ENCODE results near the gene LBH. TPM values are rescaled to one million over a fixed set of nuclear protein-coding genes. Genes with fewer than 3 reads are reported as not detected.
A peak's percentile ranks its signal among the peaks of the same experiment; 100 is the strongest.

LBH gene
- total and polyA plus RNA-seq, 5 donors from 2014 or later = 215 to 299 (median 232) TPM

GRCh38 chr2:30245364-30245763 lies 14.0 kb downstream of the LBH start:
- peaks cover 63% of the 10 kb centered on the region for H3K36me3 ChIP-seq (ENCODE audit: control insufficient read depth, insufficient read depth, low read length)
- no peak for ATAC-seq (ENCODE audit: low read depth in 2 of 2)
- peak overlapping the region; percentile 39 for H3K27ac ChIP-seq (ENCODE audit: insufficient read depth, low read length, poor library complexity, severe bottlenecking)
- Mint-ChIP-seq H3K27me3 (no peaks in the 10 kb centered on the region), H3K4me1 (peaks cover 47 to 93% (median 66%) of the 10 kb centered on the region in 4 donors), H3K36me3 (peaks cover 47% of the 10 kb centered on the region), H3K27ac (peak overlapping the region; percentile 88 to 97 (median 96)), H3K9me3 (no peaks in the 10 kb centered on the region), H3K4me3 (peak overlapping the region in 3 of 4 donors; percentile 46 to 91 (median 67))
- H3K27me3 ChIP-seq (ENCODE audit: control insufficient read depth, insufficient read depth, low read length) = no peaks in the 10 kb centered on the region
- H3K9me3 ChIP-seq (ENCODE audit: control insufficient read depth in 2 of 2, low read length in 2 of 2) = no peaks in the 10 kb centered on the region
- DNase-seq = no peak
- peaks cover 92% of the 10 kb centered on the region for H3K4me1 ChIP-seq (ENCODE audit: control insufficient read depth, insufficient read depth, low read length, poor library complexity, severe bottlenecking)
- no peak overlapping the region for H3K4me3 ChIP-seq (ENCODE audit: low read depth, low read length)

GRCh38 chr2:30248791-30249190 lies 17.5 kb downstream of the LBH start:
- peak overlapping the region; percentile 45 for H3K4me3 ChIP-seq (ENCODE audit: low read depth, low read length)
- Mint-ChIP-seq H3K9me3 (peaks cover 0 to 1% (median 0%) of the 10 kb centered on the region in 7 donors), H3K27ac (peak overlapping the region; percentile 86 to 97 (median 96)), H3K36me3 (peaks cover 45% of the 10 kb centered on the region), H3K27me3 (no peaks in the 10 kb centered on the region), H3K4me3 (peak overlapping the region; percentile 34 to 91 (median 74)), H3K4me1 (peaks cover 36 to 95% (median 70%) of the 10 kb centered on the region in 4 donors)
- peaks cover 90% of the 10 kb centered on the region for H3K4me1 ChIP-seq (ENCODE audit: control insufficient read depth, insufficient read depth, low read length, poor library complexity, severe bottlenecking)
- ATAC-seq (ENCODE audit: low read depth in 2 of 2) (no peak), DNase-seq (no peak)
- H3K36me3 ChIP-seq (ENCODE audit: control insufficient read depth, insufficient read depth, low read length) = peaks cover 44% of the 10 kb centered on the region
- no peaks in the 10 kb centered on the region for H3K9me3 ChIP-seq (ENCODE audit: control insufficient read depth in 2 of 2, low read length in 2 of 2)
- peak overlapping the region; percentile 50 for H3K27ac ChIP-seq (ENCODE audit: insufficient read depth, low read length, poor library complexity, severe bottlenecking)
- no peaks in the 10 kb centered on the region for H3K27me3 ChIP-seq (ENCODE audit: control insufficient read depth, insufficient read depth, low read length)

GRCh38 chr2:30249354-30249753 lies 18.0 kb downstream of the LBH start:
- ATAC-seq (ENCODE audit: low read depth in 2 of 2) = no peak
- peaks cover 45% of the 10 kb centered on the region for H3K36me3 Mint-ChIP-seq
- Histone ChIP-seq H3K4me3 (ENCODE audit: low read depth, low read length) (no peak overlapping the region), H3K27me3 (ENCODE audit: control insufficient read depth, insufficient read depth, low read length) (no peaks in the 10 kb centered on the region), H3K9me3 (ENCODE audit: control insufficient read depth in 2 of 2, low read length in 2 of 2) (no peaks in the 10 kb centered on the region), H3K36me3 (ENCODE audit: control insufficient read depth, insufficient read depth, low read length) (peaks cover 44% of the 10 kb centered on the region), H3K4me1 (ENCODE audit: control insufficient read depth, insufficient read depth, low read length, poor library complexity, severe bottlenecking) (peaks cover 91% of the 10 kb centered on the region), H3K27ac (ENCODE audit: insufficient read depth, low read length, poor library complexity, severe bottlenecking) (peak overlapping the region; percentile 50)
- H3K4me1 Mint-ChIP-seq = peaks cover 35 to 95% (median 71%) of the 10 kb centered on the region in 4 donors
- H3K4me3 Mint-ChIP-seq = peak overlapping the region; percentile 34 to 91 (median 70)
- H3K9me3 Mint-ChIP-seq = peaks cover 0 to 1% (median 0%) of the 10 kb centered on the region in 7 donors
- DNase-seq = no peak
- no peaks in the 10 kb centered on the region for H3K27me3 Mint-ChIP-seq
- peak overlapping the region; percentile 94 to 97 (median 96) for H3K27ac Mint-ChIP-seq

DNA sequence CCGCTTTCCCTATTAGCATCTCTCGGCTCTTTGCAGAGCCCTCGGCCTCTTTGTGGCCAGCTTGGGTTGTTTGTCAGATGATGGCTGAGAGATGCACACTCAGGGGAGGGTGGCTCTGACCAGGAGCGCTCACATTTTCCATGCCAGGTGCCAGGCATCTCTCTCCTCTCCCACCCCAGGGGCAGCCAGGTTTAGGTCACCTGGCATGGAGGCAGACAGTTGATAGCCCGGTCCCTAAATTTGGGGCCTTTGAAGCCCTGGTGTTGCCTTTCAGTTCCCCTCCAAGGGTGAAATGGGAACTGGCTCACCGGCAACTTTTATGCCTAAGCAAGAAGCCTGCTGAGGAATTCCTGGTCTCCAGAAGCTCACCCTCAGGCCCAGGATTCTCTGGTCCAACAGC lies 19.1 kb downstream of the LBH start:
- Histone ChIP-seq H3K27me3 (ENCODE audit: control insufficient read depth, insufficient read depth, low read length) (no peaks in the 10 kb centered on the region), H3K4me3 (ENCODE audit: low read depth, low read length) (no peak overlapping the region), H3K4me1 (ENCODE audit: control insufficient read depth, insufficient read depth, low read length, poor library complexity, severe bottlenecking) (peaks cover 94% of the 10 kb centered on the region), H3K36me3 (ENCODE audit: control insufficient read depth, insufficient read depth, low read length) (peaks cover 45% of the 10 kb centered on the region), H3K27ac (ENCODE audit: insufficient read depth, low read length, poor library complexity, severe bottlenecking) (peak overlapping the region; percentile 63), H3K9me3 (ENCODE audit: control insufficient read depth in 2 of 2, low read length in 2 of 2) (no peaks in the 10 kb centered on the region)
- H3K36me3 Mint-ChIP-seq = peaks cover 45% of the 10 kb centered on the region
- H3K27me3 Mint-ChIP-seq = no peaks in the 10 kb centered on the region
- DNase-seq (no peak), ATAC-seq (ENCODE audit: low read depth in 2 of 2) (no peak)
- peaks cover 0 to 1% (median 0%) of the 10 kb centered on the region in 7 donors for H3K9me3 Mint-ChIP-seq
- peaks cover 35 to 97% (median 73%) of the 10 kb centered on the region in 4 donors for H3K4me1 Mint-ChIP-seq
- peak overlapping the region; percentile 19 to 78 (median 55) for H3K4me3 Mint-ChIP-seq
- H3K27ac Mint-ChIP-seq = peak overlapping the region; percentile 73 to 97 (median 74)

DNA sequence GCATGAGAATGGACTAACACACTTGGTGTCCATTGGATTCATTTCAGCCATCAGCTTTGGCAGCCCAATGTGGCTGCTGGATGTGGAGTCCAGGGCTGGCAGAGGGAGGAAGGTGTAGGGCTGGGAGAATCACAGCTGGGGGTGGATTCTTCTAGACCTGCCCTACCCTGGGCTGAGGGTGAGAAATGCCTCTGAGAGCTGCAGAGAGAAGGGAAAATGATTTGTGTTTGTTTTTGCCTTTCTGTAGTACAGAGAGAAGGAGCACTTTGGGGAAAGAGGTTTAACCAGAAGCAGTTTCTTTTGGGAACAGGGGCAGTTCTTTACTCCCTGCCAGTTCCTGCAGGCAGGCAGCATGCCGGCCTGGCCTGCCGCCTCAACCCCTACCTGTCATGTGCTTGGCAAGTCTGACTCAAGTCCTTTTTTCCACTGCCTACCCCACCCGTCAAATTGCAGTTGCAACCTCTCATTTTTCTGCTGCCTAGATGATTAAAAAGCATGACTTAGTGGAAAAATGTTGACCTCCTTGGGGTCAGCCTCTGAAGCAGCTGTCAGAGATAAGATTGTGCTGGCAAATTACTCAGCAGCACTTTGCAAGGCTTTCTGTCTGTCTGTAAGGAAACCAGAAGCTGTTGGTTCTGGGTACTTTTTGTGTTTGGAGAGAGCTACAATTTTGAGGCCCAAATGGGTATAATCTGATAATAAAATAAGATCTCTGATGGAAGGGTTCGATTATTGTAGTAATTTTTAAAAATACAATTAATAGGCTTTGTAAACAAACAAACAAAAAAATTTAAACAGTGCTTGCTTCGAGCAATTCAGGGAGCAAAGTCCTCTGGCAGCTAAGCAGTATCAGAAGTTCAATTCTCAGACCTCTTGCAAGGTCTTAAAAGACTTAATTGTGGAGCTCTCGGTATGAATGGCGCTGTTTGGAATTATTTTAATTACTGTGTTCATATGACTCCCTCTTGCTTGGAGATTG lies 21.7 kb downstream of the LBH start:
- Mint-ChIP-seq H3K27me3 (no peaks in the 10 kb centered on the region), H3K9me3 (peaks cover 0 to 1% (median 0%) of the 10 kb centered on the region in 7 donors), H3K27ac (peak overlapping the region; percentile 78 to 97 (median 96)), H3K4me3 (peak overlapping the region; percentile 49 to 86 (median 78)), H3K36me3 (peaks cover 53% of the 10 kb centered on the region), H3K4me1 (peaks cover 37 to 97% (median 75%) of the 10 kb centered on the region in 4 donors)
- Histone ChIP-seq H3K9me3 (ENCODE audit: control insufficient read depth in 2 of 2, low read length in 2 of 2) (no peaks in the 10 kb centered on the region), H3K4me3 (ENCODE audit: low read depth, low read length) (peak overlapping the region; percentile 67), H3K36me3 (ENCODE audit: control insufficient read depth, insufficient read depth, low read length) (peaks cover 59% of the 10 kb centered on the region), H3K27me3 (ENCODE audit: control insufficient read depth, insufficient read depth, low read length) (no peaks in the 10 kb centered on the region), H3K27ac (ENCODE audit: insufficient read depth, low read length, poor library complexity, severe bottlenecking) (peak overlapping the region; percentile 78), H3K4me1 (ENCODE audit: control insufficient read depth, insufficient read depth, low read length, poor library complexity, severe bottlenecking) (peaks cover 98% of the 10 kb centered on the region)
- peak in 1 of 3 donors; percentile 62 for DNase-seq
- peak; percentile 40 to 50 for ATAC-seq (ENCODE audit: low read depth in 2 of 2)

DNA sequence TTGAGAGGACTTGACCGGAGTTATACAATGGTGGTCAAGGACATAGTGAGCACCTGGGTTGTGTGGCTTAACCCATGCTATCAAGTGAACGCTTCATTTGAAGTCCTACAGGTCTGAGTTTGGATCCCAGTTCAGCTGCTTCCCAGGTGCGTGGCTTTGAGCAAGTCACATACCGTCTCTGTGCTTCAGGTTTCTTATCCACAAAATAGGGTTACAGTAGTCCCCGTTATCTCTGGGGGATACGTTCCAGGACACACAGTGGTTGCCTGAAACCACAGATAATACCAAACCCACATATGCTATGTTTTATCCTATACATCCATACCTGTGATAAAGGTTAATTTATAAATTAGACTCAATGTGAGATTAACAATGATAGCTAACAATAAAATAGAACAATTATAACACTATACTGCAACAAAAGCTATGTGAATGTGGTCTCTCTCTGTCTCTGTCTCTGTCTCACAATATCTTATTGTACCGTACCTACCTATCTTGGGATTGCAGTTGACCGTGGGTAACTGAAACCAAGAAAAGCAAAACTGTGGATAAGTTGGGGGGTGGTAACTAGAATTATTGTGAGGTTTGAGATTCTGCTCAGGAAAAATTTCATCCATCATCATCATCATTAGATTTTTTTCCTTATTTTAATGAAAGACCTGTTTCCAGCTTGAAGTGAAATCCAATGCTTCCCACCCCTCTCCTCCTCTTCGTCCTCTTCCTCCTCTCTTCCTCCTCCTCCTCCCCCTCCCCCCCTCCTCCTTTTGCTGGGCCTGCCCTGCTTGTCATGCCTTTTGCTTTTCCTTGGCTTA lies 22.7 kb downstream of the LBH start:
- Mint-ChIP-seq H3K4me3 (peak overlapping the region; percentile 49 to 86 (median 80)), H3K27me3 (no peaks in the 10 kb centered on the region), H3K36me3 (peaks cover 52% of the 10 kb centered on the region), H3K9me3 (peaks cover 0 to 1% (median 0%) of the 10 kb centered on the region in 7 donors), H3K27ac (peak overlapping the region; percentile 78 to 97 (median 96)), H3K4me1 (peaks cover 32 to 97% (median 74%) of the 10 kb centered on the region in 4 donors)
- Histone ChIP-seq H3K4me3 (ENCODE audit: low read depth, low read length) (peak overlapping the region; percentile 67), H3K9me3 (ENCODE audit: control insufficient read depth in 2 of 2, low read length in 2 of 2) (no peaks in the 10 kb centered on the region), H3K27ac (ENCODE audit: insufficient read depth, low read length, poor library complexity, severe bottlenecking) (peak overlapping the region; percentile 78), H3K4me1 (ENCODE audit: control insufficient read depth, insufficient read depth, low read length, poor library complexity, severe bottlenecking) (peaks cover 98% of the 10 kb centered on the region), H3K27me3 (ENCODE audit: control insufficient read depth, insufficient read depth, low read length) (no peaks in the 10 kb centered on the region), H3K36me3 (ENCODE audit: control insufficient read depth, insufficient read depth, low read length) (peaks cover 64% of the 10 kb centered on the region)
- no peak for DNase-seq
- ATAC-seq (ENCODE audit: low read depth in 2 of 2) = no peak

DNA sequence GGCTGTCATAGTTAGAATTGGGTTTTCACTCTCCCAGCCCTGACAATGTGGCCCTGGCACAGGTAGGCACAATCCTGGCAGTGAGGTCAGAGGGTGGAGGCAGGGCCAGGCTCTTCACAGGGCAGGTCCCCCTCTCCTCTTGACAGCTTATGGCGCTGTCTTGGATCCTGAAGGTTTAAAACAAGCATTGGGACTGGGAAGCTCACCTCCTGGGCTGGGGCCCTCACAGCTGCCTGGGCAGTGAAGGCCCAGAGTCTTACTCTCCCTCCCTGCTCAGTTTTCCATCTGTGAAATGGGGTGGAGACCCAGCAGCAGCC lies 23.3 kb downstream of the LBH start:
- H3K4me1 ChIP-seq (ENCODE audit: control insufficient read depth, insufficient read depth, low read length, poor library complexity, severe bottlenecking) = peaks cover 98% of the 10 kb centered on the region
- no peaks in the 10 kb centered on the region for H3K27me3 ChIP-seq (ENCODE audit: control insufficient read depth, insufficient read depth, low read length)
- no peak for DNase-seq
- H3K27me3 Mint-ChIP-seq = no peaks in the 10 kb centered on the region
- H3K9me3 ChIP-seq (ENCODE audit: control insufficient read depth in 2 of 2, low read length in 2 of 2) = no peaks in the 10 kb centered on the region
- H3K36me3 Mint-ChIP-seq = peaks cover 52% of the 10 kb centered on the region
- ATAC-seq (ENCODE audit: low read depth in 2 of 2) = no peak
- H3K36me3 ChIP-seq (ENCODE audit: control insufficient read depth, insufficient read depth, low read length) = peaks cover 65% of the 10 kb centered on the region
- no peak overlapping the region for H3K4me3 ChIP-seq (ENCODE audit: low read depth, low read length)
- H3K4me3 Mint-ChIP-seq = peak overlapping the region in 3 of 4 donors; percentile 44 to 84 (median 49)
- H3K27ac ChIP-seq (ENCODE audit: insufficient read depth, low read length, poor library complexity, severe bottlenecking) = peak overlapping the region; percentile 78
- peak overlapping the region; percentile 78 to 97 (median 96) for H3K27ac Mint-ChIP-seq
- H3K9me3 Mint-ChIP-seq = peaks cover 0 to 1% (median 0%) of the 10 kb centered on the region in 7 donors
- H3K4me1 Mint-ChIP-seq = peaks cover 28 to 97% (median 70%) of the 10 kb centered on the region in 4 donors

Data from CD4-positive, CD25-positive, alpha-beta regulatory T cell (primary cell).